Esophagus muscularis mucosa (tissue), 4 donors: ENCODE measurements around the gene PNPLA8. TPM values are rescaled to one million over a fixed set of nuclear protein-coding genes. Genes with fewer than 3 reads are reported as not detected.

Source experiments
- DNase-seq: peaks from one replicate; pipeline ENCODE4 v3.0.0-alpha.2; 2017; ENCODE audit errors: extremely low spot score
- H3K27ac ChIP-seq, 4 donors: fragments of 200-600 bp; sonication (generic); replicated peaks in 1 of 4; 1 replicate in 3 of 4; 2 replicates in 1 of 4; pipeline ENCODE4 v1.5.1; 2016 to 2019; ENCODE audit warnings: mild to moderate bottlenecking in 1 of 4
- H3K27me3 ChIP-seq, 4 donors: fragments of 200-600 bp; sonication (generic); one replicate each; pipeline versions ENCODE4 v1.5.1 to v1.6.0; 2016 to 2019
- H3K36me3 ChIP-seq, 4 donors: fragments of 200-600 bp; sonication (generic); one replicate each; pipeline ENCODE4 v1.5.1; 2016 to 2019
- H3K4me1 ChIP-seq, 4 donors: fragments of 200-600 bp; sonication (generic); one replicate each; pipeline ENCODE4 v1.5.1; 2016 to 2019
- H3K4me3 ChIP-seq, 4 donors: fragments of 200-600 bp; sonication (generic); 1 replicate in 2 of 4; 2 replicates in 2 of 4; pipeline ENCODE4 v1.5.1; 2016 to 2019; ENCODE audit warnings: mild to moderate bottlenecking in 4 of 4, moderate library complexity in 1 of 4
- H3K9me3 ChIP-seq, 4 donors: fragments of 200-600 bp; sonication (generic); 1 replicate in 3 of 4; 2 replicates in 1 of 4; pipeline ENCODE4 v1.5.1; 2016 to 2019
- CTCF ChIP-seq, 3 experiments: fragments of 200-600 bp in 2 of 3; fragments of 450-650 bp in 1 of 3; sonication (generic) in 2 of 3; IDR thresholded peaks; one replicate each; pipeline ENCODE4 v1.5.1; 2017 to 2019; ENCODE audit warnings: antibody characterized with exemption in 3 of 3, mild to moderate bottlenecking in 2 of 3, moderate library complexity in 1 of 3
- EP300 ChIP-seq: sonication (generic); formaldehyde crosslinking; IDR thresholded peaks from one replicate; pipeline ENCODE4 v1.6.1; 2017; ENCODE audit warnings: antibody characterized with exemption
- POLR2A ChIP-seq: fragments of 450-650 bp; IDR thresholded peaks from one replicate; pipeline ENCODE4 v1.6.1; 2017; ENCODE audit warnings: antibody characterized with exemption, moderate library complexity, mild to moderate bottlenecking, low read depth
- POLR2AphosphoS5 ChIP-seq, 2 donors: sonication (generic); formaldehyde crosslinking; IDR thresholded peaks; one replicate each; pipeline ENCODE4 v1.6.1; 2017; ENCODE audit warnings: antibody characterized with exemption in 2 of 2
- WGBS: methylation state at CpG from one replicate; pipeline ENCODE4 v1.1.5; 2018; 5-methylcytosine and 5-hydroxymethylcytosine counted together
- intact Hi-C: fragments of 100-400 bp; cut with DNase I; formaldehyde crosslinking; loops from one replicate; pipeline ENCODE4 v1.15.1; 2023
- total RNA-seq, 4 donors: library from RNA; depleted of rRNA; stranded (reverse); fragments of >200 nt; gene quantifications; one replicate each; pipeline versions ENCODE4 v1.1.0 to v1.2.1, GENCODE V29; 2016

PNPLA8 gene
- total RNA-seq, 4 donors from 2014 or later = 21.2 to 48.7 (median 32.6) TPM

- Histone ChIP-seq H3K36me3 (no peaks in the 10 kb centered on the region), H3K9me3 (no peaks in the 10 kb centered on the region), H3K27me3 (no peaks in the 10 kb centered on the region), H3K27ac (no peak overlapping the region), H3K4me3 (no peak overlapping the region), H3K4me1 (no peaks in the 10 kb centered on the region)
- intact Hi-C loops = no loop called here
- DNase-seq = no peak
- TF ChIP-seq POLR2AphosphoS5 (IDR thresholded peaks at IDR 0.05) = no peak
- WGBS = 78% methylated on average over 4 of the region's 4 CpGs
These were observed 84.5 kb downstream of the PNPLA8 start for GRCh38 chr7:108441392-108441955.

- intact Hi-C loops = no loop called here
- no peak for TF ChIP-seq POLR2AphosphoS5 (IDR thresholded peaks at IDR 0.05)
- no peak for TF ChIP-seq CTCF (IDR thresholded peaks at IDR 0.05)
- TF ChIP-seq POLR2A = no peak
- no peak for TF ChIP-seq EP300
- Histone ChIP-seq H3K36me3 (no peaks in the 10 kb centered on the region), H3K27ac (no peak overlapping the region), H3K9me3 (no peaks in the 10 kb centered on the region), H3K4me1 (no peaks in the 10 kb centered on the region), H3K4me3 (no peak overlapping the region), H3K27me3 (no peaks in the 10 kb centered on the region)
- 78% methylated on average over 3 of the region's 3 CpGs for WGBS
- no peak for DNase-seq
These were observed 85.3 kb downstream of the PNPLA8 start for GRCh38 chr7:108440613-108441012.

- H3K27me3 ChIP-seq = no peaks in the 10 kb centered on the region
- no peaks in the 10 kb centered on the region for H3K4me1 ChIP-seq
- no peaks in the 10 kb centered on the region for H3K36me3 ChIP-seq
- intact Hi-C loops = no loop called here
- no peak for DNase-seq
- 88% methylated on average over 3 of the region's 3 CpGs for WGBS
- H3K27ac ChIP-seq = no peak overlapping the region
- H3K4me3 ChIP-seq = no peak overlapping the region
- no peaks in the 10 kb centered on the region for H3K9me3 ChIP-seq
- TF ChIP-seq CTCF (IDR thresholded peaks at IDR 0.05) (no peak), POLR2A (no peak), POLR2AphosphoS5 (IDR thresholded peaks at IDR 0.05) (no peak), EP300 (no peak)
These were observed 89.0 kb downstream of the PNPLA8 start for GRCh38 chr7:108436906-108437305.

GRCh38 chr7:108434010-108434409 lies 91.9 kb downstream of the PNPLA8 start:
- H3K4me3 ChIP-seq = no peak overlapping the region
- H3K27me3 ChIP-seq = no peaks in the 10 kb centered on the region
- H3K9me3 ChIP-seq = no peaks in the 10 kb centered on the region
- no peak for DNase-seq
- intact Hi-C loops = no loop called here
- TF ChIP-seq POLR2A (no peak), CTCF (IDR thresholded peaks at IDR 0.05) (no peak), POLR2AphosphoS5 (IDR thresholded peaks at IDR 0.05) (no peak), EP300 (no peak)
- no peaks in the 10 kb centered on the region for H3K36me3 ChIP-seq
- 68% methylated on average over 2 of the region's 2 CpGs for WGBS
- H3K4me1 ChIP-seq = no peaks in the 10 kb centered on the region
- H3K27ac ChIP-seq = no peak overlapping the region

GRCh38 chr7:108431099-108431498 lies 94.8 kb downstream of the PNPLA8 start:
- H3K4me1 ChIP-seq = no peaks in the 10 kb centered on the region
- intact Hi-C loops = no loop called here
- no peak overlapping the region for H3K4me3 ChIP-seq
- no peaks in the 10 kb centered on the region for H3K9me3 ChIP-seq
- H3K36me3 ChIP-seq = no peaks in the 10 kb centered on the region
- WGBS = 87% methylated on average over 1 of the region's 1 CpG
- no peak overlapping the region for H3K27ac ChIP-seq
- TF ChIP-seq EP300 (no peak), POLR2AphosphoS5 (IDR thresholded peaks at IDR 0.05) (no peak), CTCF (IDR thresholded peaks at IDR 0.05) (no peak), POLR2A (no peak)
- no peak for DNase-seq
- H3K27me3 ChIP-seq = no peaks in the 10 kb centered on the region
